Neural crest cell (in vitro differentiated cells): ENCODE measurements around the gene ACAT1. TPM values are rescaled to one million over a fixed set of nuclear protein-coding genes. Genes with fewer than 3 reads are reported as not detected.

Source experiments
- DNase-seq: peaks from one replicate; pipeline ENCODE4 v3.0.0; 2021; ENCODE audit warnings: low read depth, mixed read lengths, low spot score
- H3K27ac Mint-ChIP-seq: one replicate; pipeline ENCODE4 v1.8.0; 2021; ENCODE audit warnings: mild to moderate bottlenecking, mixed read lengths; ENCODE audit not compliant: unreplicated experiment
- H3K27me3 Mint-ChIP-seq: 2 replicates; pipeline ENCODE4 v1.8.0; 2021; ENCODE audit warnings: low read depth, mild to moderate bottlenecking, mixed read lengths
- H3K36me3 Mint-ChIP-seq: 2 replicates; pipeline ENCODE4 v1.8.0; 2021; ENCODE audit warnings: low read depth, mild to moderate bottlenecking, mixed read lengths
- H3K4me1 Mint-ChIP-seq: 2 replicates; pipeline ENCODE4 v1.8.0; 2021; ENCODE audit warnings: mixed read lengths
- H3K4me3 Mint-ChIP-seq: one replicate; pipeline ENCODE4 v1.8.0; 2021; ENCODE audit warnings: mild to moderate bottlenecking, mixed read lengths
- H3K9me3 Mint-ChIP-seq: 2 replicates; pipeline ENCODE4 v1.8.0; 2021; ENCODE audit warnings: mixed read lengths
- total RNA-seq: library from RNA; stranded (reverse); gene quantifications from 2 replicates; pipeline ENCODE4 v1.2.1, GENCODE V29; 2021
- TF ChIP-seq, protein P1 (sequence below): fragments of 200-600 bp; sonication (generic); conservative IDR thresholded peaks from 2 replicates; pipeline ENCODE4 v1.5.0; 2021; ENCODE audit warnings: antibody characterized with exemption, mild to moderate bottlenecking

Gene ACAT1
- total RNA-seq, 1 donor from 2014 or later: 45.6 TPM

DNA sequence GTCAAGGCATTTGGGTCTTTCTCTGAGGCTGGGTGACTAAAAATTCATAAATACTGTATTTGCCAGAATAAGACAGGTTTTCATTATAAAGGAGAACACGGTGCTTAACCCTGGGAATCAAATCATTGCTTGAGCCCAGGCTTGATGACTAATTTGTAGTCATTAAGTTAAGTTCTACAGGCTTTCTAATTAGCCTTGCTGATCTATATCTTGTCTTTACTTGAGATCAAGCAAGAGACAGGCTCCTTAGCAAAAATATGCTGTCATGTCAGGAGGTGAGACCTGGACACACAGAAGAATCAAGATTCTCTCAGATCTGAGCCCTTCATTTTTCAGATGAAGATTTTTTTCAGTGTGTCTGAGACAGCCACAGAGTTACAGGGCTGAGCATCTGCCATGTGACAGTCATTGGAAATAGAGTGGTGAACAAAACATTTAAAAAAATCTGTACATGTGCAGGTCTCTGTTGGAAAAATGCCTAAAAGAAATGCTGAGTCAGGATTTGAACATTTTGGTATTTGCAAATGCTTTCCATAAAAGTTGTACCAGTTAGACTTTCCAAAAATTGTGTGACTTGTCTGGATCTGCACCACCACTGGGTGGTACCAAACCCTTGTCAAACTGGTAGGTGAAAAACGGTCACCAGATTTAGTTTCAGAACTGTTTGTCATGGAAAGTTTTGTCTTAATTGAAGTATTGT lies 14.6 kb downstream of the ACAT1 start:
- Mint-ChIP-seq H3K27ac (no peak overlapping the region), H3K27me3 (no peaks in the 10 kb centered on the region), H3K36me3 (peaks cover 11% of the 10 kb centered on the region), H3K4me1 (no peaks in the 10 kb centered on the region), H3K4me3 (no peak overlapping the region), H3K9me3 (no peaks in the 10 kb centered on the region)
- DNase-seq: no peak
- TF ChIP-seq, protein P1, sequence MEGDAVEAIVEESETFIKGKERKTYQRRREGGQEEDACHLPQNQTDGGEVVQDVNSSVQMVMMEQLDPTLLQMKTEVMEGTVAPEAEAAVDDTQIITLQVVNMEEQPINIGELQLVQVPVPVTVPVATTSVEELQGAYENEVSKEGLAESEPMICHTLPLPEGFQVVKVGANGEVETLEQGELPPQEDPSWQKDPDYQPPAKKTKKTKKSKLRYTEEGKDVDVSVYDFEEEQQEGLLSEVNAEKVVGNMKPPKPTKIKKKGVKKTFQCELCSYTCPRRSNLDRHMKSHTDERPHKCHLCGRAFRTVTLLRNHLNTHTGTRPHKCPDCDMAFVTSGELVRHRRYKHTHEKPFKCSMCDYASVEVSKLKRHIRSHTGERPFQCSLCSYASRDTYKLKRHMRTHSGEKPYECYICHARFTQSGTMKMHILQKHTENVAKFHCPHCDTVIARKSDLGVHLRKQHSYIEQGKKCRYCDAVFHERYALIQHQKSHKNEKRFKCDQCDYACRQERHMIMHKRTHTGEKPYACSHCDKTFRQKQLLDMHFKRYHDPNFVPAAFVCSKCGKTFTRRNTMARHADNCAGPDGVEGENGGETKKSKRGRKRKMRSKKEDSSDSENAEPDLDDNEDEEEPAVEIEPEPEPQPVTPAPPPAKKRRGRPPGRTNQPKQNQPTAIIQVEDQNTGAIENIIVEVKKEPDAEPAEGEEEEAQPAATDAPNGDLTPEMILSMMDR: peak; percentile 44

DNA sequence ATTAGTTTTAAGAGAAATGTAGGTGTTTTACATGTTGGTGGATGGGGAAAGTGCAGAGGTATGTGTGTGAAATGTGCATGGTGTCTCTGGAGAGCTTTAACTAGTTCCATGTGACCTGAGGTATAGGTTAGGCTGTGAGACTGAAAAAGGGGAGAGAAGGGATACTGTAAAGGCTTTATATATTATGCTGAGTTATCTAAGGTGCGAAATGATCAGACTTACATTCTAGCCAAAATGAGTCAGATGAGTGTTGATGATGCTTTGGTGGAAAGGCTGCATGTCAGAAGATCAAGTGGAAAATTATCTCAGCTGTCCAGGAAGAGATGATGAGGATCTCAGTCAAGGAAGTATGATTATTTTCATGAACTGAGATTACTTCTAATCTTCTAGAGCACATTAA lies 15.8 kb downstream of the ACAT1 start:
- Mint-ChIP-seq H3K27me3 (no peaks in the 10 kb centered on the region), H3K9me3 (no peaks in the 10 kb centered on the region), H3K4me3 (no peak overlapping the region), H3K27ac (no peak overlapping the region), H3K36me3 (peaks cover 10% of the 10 kb centered on the region), H3K4me1 (no peaks in the 10 kb centered on the region)
- DNase-seq: no peak
- TF ChIP-seq, protein P1: no peak

DNA sequence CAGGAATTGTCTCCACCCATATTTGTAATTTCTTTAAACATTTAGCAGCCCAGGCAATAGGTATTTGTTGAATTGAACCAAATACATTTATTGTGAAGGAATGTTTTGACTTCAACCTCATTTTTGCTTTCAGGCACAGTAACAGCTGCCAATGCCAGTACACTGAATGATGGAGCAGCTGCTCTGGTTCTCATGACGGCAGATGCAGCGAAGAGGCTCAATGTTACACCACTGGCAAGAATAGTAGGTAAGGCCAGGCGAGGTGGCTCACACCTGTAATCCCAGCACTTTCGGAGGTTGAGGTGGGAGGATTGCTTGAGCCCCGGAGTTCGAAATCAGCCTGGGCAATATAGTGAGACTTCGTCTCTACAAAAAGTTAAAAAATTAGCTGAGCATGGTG lies 20.9 kb downstream of the ACAT1 start:
- DNase-seq: no peak
- Mint-ChIP-seq H3K27ac (no peak overlapping the region), H3K9me3 (no peaks in the 10 kb centered on the region), H3K36me3 (peaks cover 11% of the 10 kb centered on the region), H3K4me1 (no peaks in the 10 kb centered on the region), H3K4me3 (no peak overlapping the region), H3K27me3 (no peaks in the 10 kb centered on the region)
- TF ChIP-seq, protein P1: no peak

DNA sequence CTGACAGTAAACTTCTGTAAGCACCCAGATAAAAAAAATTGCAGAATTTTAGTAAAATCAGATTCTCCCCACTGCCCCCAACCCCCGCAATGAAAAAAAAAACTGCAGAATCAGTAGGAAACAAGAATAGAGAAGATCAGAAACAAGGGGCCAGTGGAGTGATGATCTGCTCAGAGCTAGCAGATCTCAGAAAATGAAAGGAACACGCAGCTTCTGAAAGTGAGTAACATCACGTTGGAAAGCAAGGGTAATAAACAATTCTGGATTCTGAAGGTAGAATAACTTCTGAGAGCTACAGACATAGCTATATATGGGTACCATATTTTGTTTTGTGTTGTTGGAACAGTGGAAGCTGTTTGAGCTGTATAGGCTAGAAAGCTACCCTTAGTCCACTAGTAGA lies 23.2 kb downstream of the ACAT1 start:
- Mint-ChIP-seq H3K27ac (no peak overlapping the region), H3K36me3 (peaks cover 8% of the 10 kb centered on the region), H3K4me3 (no peak overlapping the region), H3K9me3 (no peaks in the 10 kb centered on the region), H3K4me1 (peaks cover 5% of the 10 kb centered on the region), H3K27me3 (no peaks in the 10 kb centered on the region)
- TF ChIP-seq, protein P1: no peak
- DNase-seq: no peak

DNA sequence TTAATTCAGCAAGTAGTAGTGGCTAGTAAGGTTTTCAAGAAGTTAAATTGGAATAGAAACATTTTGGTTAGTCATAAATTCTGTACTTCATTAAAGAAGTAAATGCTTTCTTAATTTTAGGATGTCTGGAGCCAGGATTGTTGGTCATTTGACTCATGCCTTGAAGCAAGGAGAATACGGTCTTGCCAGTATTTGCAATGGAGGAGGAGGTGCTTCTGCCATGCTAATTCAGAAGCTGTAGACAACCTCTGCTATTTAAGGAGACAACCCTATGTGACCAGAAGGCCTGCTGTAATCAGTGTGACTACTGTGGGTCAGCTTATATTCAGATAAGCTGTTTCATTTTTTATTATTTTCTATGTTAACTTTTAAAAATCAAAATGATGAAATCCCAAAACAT lies 25.8 kb downstream of the ACAT1 start:
- Mint-ChIP-seq H3K36me3 (peaks cover 8% of the 10 kb centered on the region), H3K4me3 (no peak overlapping the region), H3K4me1 (peaks cover 5% of the 10 kb centered on the region), H3K27ac (no peak overlapping the region), H3K27me3 (no peaks in the 10 kb centered on the region), H3K9me3 (no peaks in the 10 kb centered on the region)
- DNase-seq: no peak
- TF ChIP-seq, protein P1: no peak
